DND-41 (cell line): ENCODE results near the gene TTC39A.

Source experiments
- CTCF ChIP-seq: IDR thresholded peaks from 2 replicates; pipeline ENCODE4 v1.5.1; 2012; ENCODE audit warnings: borderline replicate concordance, low read length, moderate library complexity, mild to moderate bottlenecking; ENCODE audit not compliant: poor library complexity, severe bottlenecking; ENCODE audit errors: extremely low read depth
- EZH2 ChIP-seq: IDR thresholded peaks from 3 replicates; pipeline ENCODE4 v1.6.1; 2012; ENCODE audit warnings: borderline replicate concordance, low read depth, mild to moderate bottlenecking, moderate library complexity, low read length, inconsistent platforms; ENCODE audit not compliant: severe bottlenecking

GRCh38 chr1:51327386-51327785 lies 3.0 kb downstream of the TTC39A start:
- TF ChIP-seq CTCF (no peak), EZH2 (no peak)
